ENCODE measurements around the gene FOXP1.
A peak's percentile ranks its signal among the peaks of the same experiment; 100 is the strongest.
"Not testable (repeated sequence)": the region's sequence is repeated elsewhere in the genome, so short reads cannot be mapped to it uniquely, and the experiment has no call there.

The FOXP1 gene

DNA sequence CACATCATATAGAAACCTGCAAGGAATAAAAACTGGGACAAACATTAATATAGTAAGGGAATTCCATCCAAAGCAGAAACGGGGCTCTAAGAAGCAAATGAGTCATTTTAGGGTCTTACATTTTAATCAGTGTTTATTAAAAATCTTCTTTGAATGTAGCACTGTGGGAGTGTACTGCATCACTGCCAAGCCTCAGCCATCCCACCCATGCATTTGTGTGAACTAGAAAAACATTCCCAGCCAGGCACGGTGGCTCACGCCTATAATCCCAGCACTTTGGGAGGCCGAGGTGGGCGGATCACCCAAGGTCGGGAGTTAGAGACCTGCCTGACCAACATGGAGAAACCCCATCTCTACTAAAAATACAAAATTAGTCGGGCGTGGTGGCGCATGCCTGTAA lies 57.1 kb downstream of the FOXP1 start:
- DNase-seq, result not testable (repeated sequence)

GRCh38 chr3:71525391-71525790 lies 58.1 kb downstream of the FOXP1 start:
- DNase-seq, result no peak

DNA sequence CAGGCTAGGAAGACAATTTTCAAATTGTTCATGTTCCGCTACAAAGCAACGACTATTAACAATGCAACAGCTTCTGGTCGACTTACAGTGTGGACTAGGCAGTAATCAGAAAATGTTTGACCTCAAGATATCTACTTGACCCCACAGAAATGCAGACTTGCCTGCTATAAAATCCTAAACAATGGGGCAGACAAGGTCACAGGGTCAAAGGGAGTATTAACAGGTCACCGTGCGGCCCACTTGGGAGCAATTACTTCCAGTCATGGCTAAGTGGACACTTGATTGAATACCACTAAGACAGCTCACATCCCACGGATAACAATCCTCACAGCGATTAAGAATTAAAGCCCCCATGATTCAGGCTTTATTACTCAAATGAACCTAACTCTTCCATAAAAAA lies 58.9 kb downstream of the FOXP1 start:
- DNase-seq, result no peak

GRCh38 chr3:71523628-71524027 lies 59.9 kb downstream of the FOXP1 start:
- DNase-seq, result no peak

- no peak for DNase-seq
Measured at GRCh38 chr3:71521940-71522876, 61.3 kb downstream of the FOXP1 start.

- no peak for DNase-seq
Measured at GRCh38 chr3:71521021-71521352, 62.5 kb downstream of the FOXP1 start.

GRCh38 chr3:71520161-71521020 lies 63.1 kb downstream of the FOXP1 start:
- DNase-seq, result no peak

DNA sequence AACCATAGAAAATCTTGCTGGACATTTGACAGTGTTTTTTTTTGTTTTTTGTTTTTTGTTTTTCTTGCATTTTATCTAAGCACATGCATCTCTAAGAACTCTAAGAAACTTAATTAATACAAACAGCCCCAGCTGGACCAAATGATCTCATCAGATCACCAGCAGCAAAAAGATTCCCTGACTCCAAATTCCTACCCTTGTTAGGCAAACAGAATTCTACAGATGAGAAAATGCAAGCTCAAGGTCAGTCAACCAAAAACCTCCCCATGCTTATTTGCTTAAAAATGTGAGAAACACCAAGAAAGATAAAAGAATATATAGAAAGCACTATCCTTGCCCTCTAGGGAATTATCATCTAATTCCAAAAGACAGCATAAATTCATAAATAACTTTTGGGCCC lies 65.4 kb downstream of the FOXP1 start:
- no peak for DNase-seq

GRCh38 chr3:71517271-71517791 lies 66.2 kb downstream of the FOXP1 start:
- no peak for DNase-seq

GRCh38 chr3:71515636-71516365 lies 67.7 kb downstream of the FOXP1 start:
- no peak for DNase-seq

DNA sequence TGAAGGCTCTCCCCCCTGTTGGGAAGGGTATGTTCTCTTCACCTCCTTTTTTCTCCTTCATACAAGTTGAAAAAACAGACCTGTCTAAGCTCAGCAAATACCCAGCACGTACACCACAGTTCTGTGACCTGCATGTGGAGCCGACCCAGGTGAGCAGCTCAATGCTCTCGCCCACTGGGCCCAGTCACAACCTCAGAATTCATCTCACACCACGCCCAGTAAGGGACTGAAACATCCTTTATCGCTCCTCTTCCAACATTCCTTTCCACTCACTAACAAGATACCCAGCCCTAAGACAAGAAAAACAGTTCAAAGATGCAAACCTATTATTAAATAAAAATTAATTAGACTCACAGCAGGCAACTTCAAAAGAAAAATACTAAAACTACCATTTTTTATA lies 68.9 kb downstream of the FOXP1 start:
- DNase-seq, result no peak

- no peak for DNase-seq
Measured at GRCh38 chr3:71513515-71513914, 70.0 kb downstream of the FOXP1 start.

GRCh38 chr3:71513081-71513480 lies 70.4 kb downstream of the FOXP1 start:
- DNase-seq, result no peak

DNA sequence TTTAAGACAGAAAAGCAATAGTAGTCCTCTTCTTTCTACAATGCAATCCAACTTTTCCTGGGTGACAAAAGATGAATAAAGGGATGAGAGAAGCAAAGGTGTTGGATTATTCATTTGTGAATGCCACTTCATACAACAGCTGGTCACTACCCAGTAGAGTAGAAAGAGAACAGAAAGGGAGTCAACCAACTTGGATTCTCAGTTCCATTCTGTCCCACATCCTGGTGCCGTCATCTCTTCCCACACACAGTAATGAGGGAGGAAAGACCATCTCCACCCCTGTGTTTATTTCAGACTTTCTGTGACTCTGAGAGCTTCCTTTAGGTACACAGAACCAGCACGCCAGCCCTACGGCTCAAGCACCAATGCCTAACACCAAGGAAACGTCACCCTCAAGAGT lies 71.0 kb downstream of the FOXP1 start:
- no peak for DNase-seq

DNA sequence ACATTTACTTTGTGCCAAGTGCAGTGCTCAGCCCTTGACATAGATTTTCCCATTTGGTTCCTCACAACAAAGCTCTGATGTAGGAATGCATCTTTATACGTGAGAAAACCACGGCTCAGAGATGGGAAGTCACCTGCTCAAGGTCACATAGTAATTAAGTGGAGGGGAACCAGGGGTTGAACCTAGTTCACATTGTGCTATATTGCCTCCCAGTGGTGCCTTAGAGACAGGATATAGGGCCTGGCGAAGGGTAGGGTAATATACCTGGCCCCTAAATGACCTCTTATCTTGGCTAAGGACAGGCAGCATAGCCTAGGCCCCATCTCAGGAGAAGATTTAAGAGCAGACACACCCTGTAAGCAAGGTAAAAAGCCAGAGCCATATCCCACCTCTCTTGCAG lies 71.5 kb downstream of the FOXP1 start:
- peak; percentile 8 for DNase-seq

DNA sequence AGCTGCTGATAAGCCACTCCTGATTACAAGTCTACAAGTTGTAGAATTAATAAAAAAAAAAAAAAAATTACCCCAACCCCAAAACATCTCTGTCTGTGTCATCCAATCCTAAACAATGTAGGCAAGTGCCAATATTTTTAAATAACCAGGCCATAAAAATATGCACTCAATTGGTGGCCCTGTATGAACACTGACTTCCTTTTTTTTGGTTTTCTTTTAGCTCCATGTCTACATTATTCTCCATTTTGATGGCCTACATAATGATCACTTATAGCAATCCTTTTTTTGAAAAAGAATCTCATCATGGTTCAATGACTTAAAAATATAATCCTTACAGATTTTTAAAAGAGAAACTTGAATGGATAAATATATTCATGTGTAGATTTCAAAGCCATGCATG lies 72.1 kb downstream of the FOXP1 start:
- DNase-seq, result no peak

DNA sequence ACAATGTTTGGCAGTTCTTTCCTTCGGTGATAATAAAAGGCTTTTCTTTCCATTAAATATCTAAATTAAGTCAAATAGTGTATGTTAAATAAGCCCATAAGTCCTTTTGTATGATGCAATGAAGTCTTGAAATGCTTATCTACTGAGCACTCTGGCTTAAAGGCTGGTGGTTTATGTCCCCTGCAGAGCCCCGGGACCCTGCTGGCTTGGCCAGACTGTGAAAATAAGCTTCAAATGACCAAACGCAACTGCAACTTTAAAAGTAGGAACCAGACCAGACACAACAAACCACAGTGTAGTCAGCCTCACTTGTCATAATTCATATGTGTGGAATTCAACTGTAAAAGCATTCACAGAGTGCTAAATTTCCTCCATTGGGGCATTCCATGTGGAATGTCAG lies 72.5 kb downstream of the FOXP1 start:
- no peak for DNase-seq

DNA sequence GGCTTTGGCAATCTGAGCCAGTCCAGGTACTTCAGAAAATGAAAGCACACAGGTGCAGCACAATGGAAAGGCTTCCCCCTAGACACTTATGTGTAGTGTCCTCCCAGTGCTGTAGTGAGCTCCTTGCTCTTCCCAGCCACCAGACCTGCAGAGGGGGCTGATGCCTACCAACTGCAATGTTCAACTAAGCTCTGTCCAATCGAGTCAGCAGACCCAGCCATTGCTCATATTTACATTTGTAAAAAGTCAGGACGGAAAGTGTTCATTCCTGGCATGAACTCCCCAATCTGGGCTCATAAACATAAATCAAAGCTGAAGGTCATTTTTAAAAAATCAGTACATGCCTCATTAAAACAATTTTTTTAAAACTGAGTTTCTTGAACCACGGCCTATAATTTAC lies 73.0 kb downstream of the FOXP1 start:
- DNase-seq, result no peak

DNA sequence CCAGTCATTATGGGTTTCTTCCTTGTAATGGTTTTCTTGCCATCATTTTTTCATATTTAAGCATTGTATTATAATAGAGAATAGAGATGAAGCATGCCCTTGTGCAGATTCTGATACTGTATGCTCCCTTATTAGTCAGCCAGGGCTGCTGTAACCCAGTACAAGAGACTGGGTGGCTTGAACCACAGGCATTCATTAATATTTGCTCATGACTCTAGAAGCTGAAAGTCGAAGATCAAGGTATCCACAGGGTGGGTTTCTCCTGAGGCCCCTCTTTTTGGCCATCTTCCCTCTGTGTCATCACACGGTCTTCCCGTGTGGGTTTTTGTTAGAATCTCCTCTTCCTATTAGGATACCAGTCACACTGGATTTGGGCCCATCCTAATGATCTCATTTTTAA lies 74.5 kb downstream of the FOXP1 start:
- DNase-seq, result no peak

DNA sequence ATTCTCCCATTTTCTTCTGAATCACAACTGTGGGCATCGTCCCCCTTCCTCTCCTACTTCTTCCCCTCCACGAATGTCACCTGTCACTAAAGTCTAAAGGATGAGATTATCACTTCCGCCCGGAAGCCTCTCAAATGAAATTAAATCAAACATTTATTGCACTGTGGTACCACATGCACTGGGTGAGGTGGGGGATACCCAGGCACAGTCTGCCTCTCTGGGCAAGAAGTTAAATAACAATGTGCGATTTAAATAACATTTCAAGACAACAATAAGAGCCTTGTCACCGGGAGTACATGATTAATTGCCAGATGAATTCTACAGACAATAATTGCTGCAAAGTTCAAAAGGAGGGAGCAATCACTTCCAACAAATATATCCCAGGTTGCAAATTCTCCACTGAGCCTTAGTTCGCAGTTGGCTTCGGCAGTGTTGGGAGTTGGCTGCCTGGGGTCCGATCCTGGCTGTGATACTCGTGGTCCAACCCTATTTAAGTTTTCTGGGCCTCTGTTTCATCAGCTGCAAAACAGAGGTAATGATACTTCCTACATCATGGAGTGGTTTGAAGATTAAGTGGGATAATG lies 77.7 kb downstream of the FOXP1 start:
- no peak for DNase-seq

GRCh38 chr3:71504250-71505036 lies 79.1 kb downstream of the FOXP1 start:
- DNase-seq, result no peak
